ENCODE data around the gene SRGAP2C. TPM values are rescaled to one million over a fixed set of nuclear protein-coding genes. Genes with fewer than 3 reads are reported as not detected.
"Not testable (repeated sequence)": the region's sequence is repeated elsewhere in the genome, so short reads cannot be mapped to it uniquely, and the experiment has no call there.

Gene SRGAP2C
- total and polyA plus RNA-seq, 4 donors, result 1.9 to 11.9 (median 4.3) TPM

- not testable (repeated sequence) for H3K9me3 ChIP-seq (ENCODE audit: control insufficient read depth in 4 of 4, low read length in 3 of 4); H3K4me3 ChIP-seq (ENCODE audit: low read depth in 1 of 3, low read length in 3 of 3); H3K4me1 ChIP-seq (ENCODE audit: control insufficient read depth in 4 of 4, insufficient read depth in 4 of 4, low read length in 3 of 4); H3K36me3 ChIP-seq (ENCODE audit: control insufficient read depth in 4 of 4, insufficient read depth in 3 of 4, low read depth in 1 of 4, low read length in 3 of 4); DNase-seq (ENCODE audit: low spot score); H3K27ac ChIP-seq (ENCODE audit: low read depth in 1 of 2, low read length in 2 of 2); H3K27me3 ChIP-seq (ENCODE audit: control insufficient read depth in 4 of 4, insufficient read depth in 4 of 4, low read length in 3 of 4); H3K9ac ChIP-seq (ENCODE audit: low read depth in 1 of 2, low read length in 2 of 2)
- 88% methylated on average over 1 of the region's 2 CpGs for WGBS
These were observed 22.6 kb downstream of the SRGAP2C start for GRCh38 chr1:121207328-121207727.

- 88% methylated on average over 5 of the region's 6 CpGs for WGBS
- not testable (repeated sequence) for H3K9me3 ChIP-seq (ENCODE audit: control insufficient read depth in 4 of 4, low read length in 3 of 4); H3K9ac ChIP-seq (ENCODE audit: low read depth in 1 of 2, low read length in 2 of 2); DNase-seq (ENCODE audit: low spot score); H3K27ac ChIP-seq (ENCODE audit: low read depth in 1 of 2, low read length in 2 of 2); H3K27me3 ChIP-seq (ENCODE audit: control insufficient read depth in 4 of 4, insufficient read depth in 4 of 4, low read length in 3 of 4); H3K36me3 ChIP-seq (ENCODE audit: control insufficient read depth in 4 of 4, insufficient read depth in 3 of 4, low read depth in 1 of 4, low read length in 3 of 4); H3K4me1 ChIP-seq (ENCODE audit: control insufficient read depth in 4 of 4, insufficient read depth in 4 of 4, low read length in 3 of 4); H3K4me3 ChIP-seq (ENCODE audit: low read depth in 1 of 3, low read length in 3 of 3)
These were observed 23.6 kb downstream of the SRGAP2C start for GRCh38 chr1:121208375-121208774.

GRCh38 chr1:121210778-121211177, 26.0 kb downstream of the SRGAP2C start:
- not testable (repeated sequence) for H3K27ac ChIP-seq (ENCODE audit: low read depth in 1 of 2, low read length in 2 of 2); H3K4me1 ChIP-seq (ENCODE audit: control insufficient read depth in 4 of 4, insufficient read depth in 4 of 4, low read length in 3 of 4); H3K27me3 ChIP-seq (ENCODE audit: control insufficient read depth in 4 of 4, insufficient read depth in 4 of 4, low read length in 3 of 4); DNase-seq (ENCODE audit: low spot score); H3K9ac ChIP-seq (ENCODE audit: low read depth in 1 of 2, low read length in 2 of 2); H3K36me3 ChIP-seq (ENCODE audit: control insufficient read depth in 4 of 4, insufficient read depth in 3 of 4, low read depth in 1 of 4, low read length in 3 of 4); H3K9me3 ChIP-seq (ENCODE audit: control insufficient read depth in 4 of 4, low read length in 3 of 4); H3K4me3 ChIP-seq (ENCODE audit: low read depth in 1 of 3, low read length in 3 of 3)
- 80% methylated on average over 2 of the region's 2 CpGs for WGBS

- not testable (repeated sequence) for H3K27ac ChIP-seq (ENCODE audit: low read depth in 1 of 2, low read length in 2 of 2); H3K36me3 ChIP-seq (ENCODE audit: control insufficient read depth in 4 of 4, insufficient read depth in 3 of 4, low read depth in 1 of 4, low read length in 3 of 4); H3K4me3 ChIP-seq (ENCODE audit: low read depth in 1 of 3, low read length in 3 of 3); H3K27me3 ChIP-seq (ENCODE audit: control insufficient read depth in 4 of 4, insufficient read depth in 4 of 4, low read length in 3 of 4); H3K4me1 ChIP-seq (ENCODE audit: control insufficient read depth in 4 of 4, insufficient read depth in 4 of 4, low read length in 3 of 4); H3K9ac ChIP-seq (ENCODE audit: low read depth in 1 of 2, low read length in 2 of 2); H3K9me3 ChIP-seq (ENCODE audit: control insufficient read depth in 4 of 4, low read length in 3 of 4)
- DNase-seq (ENCODE audit: low spot score), result peak; percentile 68
- 70% methylated on average over 7 of the region's 9 CpGs for WGBS
These were observed 28.7 kb downstream of the SRGAP2C start for GRCh38 chr1:121213491-121213890.

GRCh38 chr1:121214544-121215156, 29.9 kb downstream of the SRGAP2C start:
- H3K9me3 ChIP-seq (ENCODE audit: control insufficient read depth in 4 of 4, low read length in 3 of 4); H3K36me3 ChIP-seq (ENCODE audit: control insufficient read depth in 4 of 4, insufficient read depth in 3 of 4, low read depth in 1 of 4, low read length in 3 of 4); H3K27me3 ChIP-seq (ENCODE audit: control insufficient read depth in 4 of 4, insufficient read depth in 4 of 4, low read length in 3 of 4); H3K27ac ChIP-seq (ENCODE audit: low read depth in 1 of 2, low read length in 2 of 2); H3K4me3 ChIP-seq (ENCODE audit: low read depth in 1 of 3, low read length in 3 of 3); H3K9ac ChIP-seq (ENCODE audit: low read depth in 1 of 2, low read length in 2 of 2); DNase-seq (ENCODE audit: low spot score); H3K4me1 ChIP-seq (ENCODE audit: control insufficient read depth in 4 of 4, insufficient read depth in 4 of 4, low read length in 3 of 4): not testable (repeated sequence)
- 50% methylated on average over 1 of the region's 5 CpGs for WGBS

GRCh38 chr1:121215699-121216417, 31.1 kb downstream of the SRGAP2C start:
- 74% methylated on average over 1 of the region's 1 CpG for WGBS
- not testable (repeated sequence) for DNase-seq (ENCODE audit: low spot score); H3K27ac ChIP-seq (ENCODE audit: low read depth in 1 of 2, low read length in 2 of 2); H3K4me1 ChIP-seq (ENCODE audit: control insufficient read depth in 4 of 4, insufficient read depth in 4 of 4, low read length in 3 of 4); H3K27me3 ChIP-seq (ENCODE audit: control insufficient read depth in 4 of 4, insufficient read depth in 4 of 4, low read length in 3 of 4); H3K36me3 ChIP-seq (ENCODE audit: control insufficient read depth in 4 of 4, insufficient read depth in 3 of 4, low read depth in 1 of 4, low read length in 3 of 4); H3K9me3 ChIP-seq (ENCODE audit: control insufficient read depth in 4 of 4, low read length in 3 of 4); H3K4me3 ChIP-seq (ENCODE audit: low read depth in 1 of 3, low read length in 3 of 3); H3K9ac ChIP-seq (ENCODE audit: low read depth in 1 of 2, low read length in 2 of 2)

GRCh38 chr1:121216676-121217075, 31.9 kb downstream of the SRGAP2C start:
- not testable (repeated sequence) for H3K4me3 ChIP-seq (ENCODE audit: low read depth in 1 of 3, low read length in 3 of 3); H3K36me3 ChIP-seq (ENCODE audit: control insufficient read depth in 4 of 4, insufficient read depth in 3 of 4, low read depth in 1 of 4, low read length in 3 of 4); H3K9me3 ChIP-seq (ENCODE audit: control insufficient read depth in 4 of 4, low read length in 3 of 4); H3K27me3 ChIP-seq (ENCODE audit: control insufficient read depth in 4 of 4, insufficient read depth in 4 of 4, low read length in 3 of 4); H3K4me1 ChIP-seq (ENCODE audit: control insufficient read depth in 4 of 4, insufficient read depth in 4 of 4, low read length in 3 of 4); H3K9ac ChIP-seq (ENCODE audit: low read depth in 1 of 2, low read length in 2 of 2); H3K27ac ChIP-seq (ENCODE audit: low read depth in 1 of 2, low read length in 2 of 2); DNase-seq (ENCODE audit: low spot score)
- WGBS, result 83% methylated on average over 1 of the region's 1 CpG

GRCh38 chr1:121221770-121222169, 37.0 kb downstream of the SRGAP2C start:
- not testable (repeated sequence) for H3K4me3 ChIP-seq (ENCODE audit: low read depth in 1 of 3, low read length in 3 of 3); DNase-seq (ENCODE audit: low spot score); H3K4me1 ChIP-seq (ENCODE audit: control insufficient read depth in 4 of 4, insufficient read depth in 4 of 4, low read length in 3 of 4); H3K27ac ChIP-seq (ENCODE audit: low read depth in 1 of 2, low read length in 2 of 2); H3K36me3 ChIP-seq (ENCODE audit: control insufficient read depth in 4 of 4, insufficient read depth in 3 of 4, low read depth in 1 of 4, low read length in 3 of 4); H3K9me3 ChIP-seq (ENCODE audit: control insufficient read depth in 4 of 4, low read length in 3 of 4); H3K27me3 ChIP-seq (ENCODE audit: control insufficient read depth in 4 of 4, insufficient read depth in 4 of 4, low read length in 3 of 4); H3K9ac ChIP-seq (ENCODE audit: low read depth in 1 of 2, low read length in 2 of 2)
- 94% methylated on average over 1 of the region's 1 CpG for WGBS
